HL-60/S4 treated with phorbol 12-myristate 13-acetate at 8.2 ng/mL for 4 days and 3 days (cell line): Measurements from ENCODE around the gene SPTB.

ENCODE experiments used
- in situ Hi-C: fragments of 300-500 bp; cut with MboI; formaldehyde crosslinking; loops from 2 replicates; pipeline ENCODE4 v1.15.0; 2022; ENCODE audit warnings: low sequenced_read_pairs

The SPTB gene

GRCh38 chr14:64889352-64889751 lies 9.6 kb upstream of the SPTB start:
- in situ Hi-C loops: no loop called here

GRCh38 chr14:64885559-64885958 lies 5.9 kb upstream of the SPTB start:
- in situ Hi-C loops: no loop called here

GRCh38 chr14:64880221-64881121 lies 764 bp upstream of the SPTB start:
- in situ Hi-C loops: no loop called here

DNA sequence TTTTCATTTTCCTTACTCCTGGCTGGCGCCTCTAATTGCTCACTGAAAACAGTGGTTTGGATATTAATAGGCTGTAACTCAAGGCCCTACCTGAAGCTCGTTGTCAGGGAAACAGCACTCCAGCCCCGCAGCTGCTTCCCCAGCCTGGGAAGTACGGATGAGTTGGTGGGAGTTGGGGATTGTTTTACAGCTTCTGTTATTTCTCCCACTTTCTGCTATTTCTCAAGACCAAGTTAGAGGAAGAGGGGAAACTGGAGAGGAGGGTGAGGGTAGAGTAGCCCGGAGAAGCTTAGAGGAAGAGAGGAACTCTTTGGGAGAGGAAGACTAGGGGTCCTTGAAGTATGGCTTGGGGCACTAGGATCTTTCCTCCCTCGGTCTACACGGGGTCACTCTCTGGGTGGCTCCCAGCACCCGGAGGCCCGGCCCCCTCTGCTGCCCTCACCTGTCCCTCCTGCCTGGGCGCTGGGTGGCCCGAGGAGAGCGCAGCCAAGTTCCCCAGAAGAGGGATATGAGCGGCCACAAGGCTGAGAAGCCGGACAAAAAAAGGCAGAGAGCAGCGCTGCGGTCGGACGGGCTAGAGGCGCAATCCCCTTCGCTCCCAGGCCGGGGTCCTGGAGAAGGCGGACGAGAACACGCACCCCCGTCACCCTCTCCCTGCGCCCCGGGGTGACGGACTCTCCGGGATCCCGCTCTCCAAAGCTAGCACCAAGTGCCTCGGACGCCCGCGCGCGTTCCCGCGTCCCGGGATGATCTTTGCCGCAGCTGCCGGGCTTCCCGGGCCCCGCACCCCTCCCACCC lies 671 bp downstream of the SPTB start:
- in situ Hi-C loops: no loop called here

DNA sequence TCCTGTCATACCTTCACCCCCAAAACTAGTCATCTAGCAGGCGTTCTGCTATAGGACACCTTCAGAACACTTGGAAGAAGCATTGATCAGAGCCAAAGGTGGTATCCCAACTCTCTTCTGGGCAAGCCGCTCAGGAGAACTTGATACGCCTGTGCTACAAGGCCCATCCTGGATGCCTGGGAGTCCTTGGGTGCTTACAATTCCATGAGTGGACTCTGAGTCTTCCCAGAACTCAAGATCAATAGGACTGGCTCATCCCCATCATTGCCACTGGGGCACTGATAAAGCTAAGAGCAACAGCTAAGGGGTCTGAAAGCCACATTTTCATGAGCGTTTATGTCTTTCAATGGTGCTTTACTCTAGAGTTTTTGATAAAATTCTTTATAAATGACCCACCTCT lies 1.9 kb downstream of the SPTB start:
- in situ Hi-C loops: no loop called here

DNA sequence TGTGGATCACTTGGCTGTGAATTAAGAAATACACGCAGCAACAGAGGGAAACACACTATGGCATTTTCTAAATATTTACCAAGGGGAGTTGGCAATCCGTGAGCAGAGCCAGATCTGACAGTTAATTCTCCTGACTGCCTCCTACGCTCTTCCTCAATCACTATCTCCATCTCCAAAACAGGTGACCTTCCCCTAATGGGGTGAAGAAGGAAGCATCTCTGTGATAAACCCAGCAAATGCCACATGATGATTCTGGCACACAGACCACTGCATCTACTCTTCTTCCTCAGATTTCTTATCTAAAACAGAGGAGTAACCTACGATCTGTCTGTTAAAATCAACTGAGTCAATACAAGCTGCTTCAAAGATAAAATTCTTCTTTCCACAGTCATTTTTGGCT lies 4.4 kb downstream of the SPTB start:
- in situ Hi-C loops: no loop called here

- in situ Hi-C loops: no loop called here
These were observed 6.0 kb downstream of the SPTB start for GRCh38 chr14:64873506-64874219.

DNA sequence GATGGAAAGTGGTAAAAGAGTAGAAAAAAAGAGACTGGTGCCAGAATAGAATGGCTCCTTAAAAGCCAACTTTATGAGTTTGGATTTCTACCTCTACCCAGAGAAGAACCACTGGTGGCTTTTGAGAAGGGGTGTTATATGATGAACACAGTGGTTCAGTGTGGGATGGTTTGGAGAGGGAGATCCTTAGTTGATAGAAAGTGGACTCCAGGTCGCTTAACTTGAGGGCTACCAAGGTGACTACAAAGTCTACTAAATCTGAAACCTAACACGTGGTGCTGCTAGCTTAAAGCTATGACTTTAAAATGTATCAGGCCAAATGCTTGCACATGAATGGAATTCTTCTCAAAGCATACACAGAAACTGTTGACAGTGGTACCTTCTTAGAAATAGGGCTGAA lies 8.4 kb downstream of the SPTB start:
- in situ Hi-C loops: no loop called here

DNA sequence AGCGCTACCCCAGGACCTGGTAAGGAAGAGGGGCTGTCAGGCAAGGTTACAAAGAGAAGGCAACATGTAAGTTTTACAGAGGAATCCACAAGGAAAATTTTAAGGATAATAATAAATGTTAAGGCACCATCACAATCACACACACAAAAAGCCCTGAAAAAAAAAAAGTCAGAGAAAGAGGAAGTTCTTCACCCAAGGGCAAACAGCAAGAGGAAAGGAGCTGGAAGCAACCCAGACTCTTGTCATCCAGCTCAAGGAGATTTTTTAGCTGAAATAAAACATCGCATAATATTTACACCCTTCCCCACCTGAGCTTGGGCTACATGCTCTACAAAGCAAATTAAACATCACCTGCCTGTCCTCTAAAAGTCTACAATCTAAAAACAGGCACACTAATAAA lies 9.5 kb downstream of the SPTB start:
- in situ Hi-C loops: no loop called here

GRCh38 chr14:64868841-64869240 lies 10.9 kb downstream of the SPTB start:
- in situ Hi-C loops: no loop called here

DNA sequence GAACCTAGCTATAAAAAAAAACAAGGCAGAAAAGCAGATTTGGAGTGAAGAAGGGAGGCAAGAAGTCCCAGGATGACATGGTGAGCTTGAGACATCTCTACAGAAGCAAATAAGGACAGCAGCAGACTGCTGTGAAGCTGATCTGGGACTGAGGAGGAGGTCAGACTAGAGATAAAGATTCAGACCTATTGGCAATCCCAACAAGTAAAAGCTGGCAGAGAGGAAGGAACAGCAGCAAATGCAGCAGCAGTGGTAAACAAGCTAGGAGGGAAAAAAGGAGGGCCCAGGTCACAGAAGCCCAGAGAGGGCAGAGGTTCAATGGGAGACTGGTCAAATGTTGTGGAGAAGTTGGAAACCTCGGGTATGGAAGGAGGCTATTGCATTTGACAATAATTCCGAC lies 11.3 kb downstream of the SPTB start:
- in situ Hi-C loops: no loop called here

DNA sequence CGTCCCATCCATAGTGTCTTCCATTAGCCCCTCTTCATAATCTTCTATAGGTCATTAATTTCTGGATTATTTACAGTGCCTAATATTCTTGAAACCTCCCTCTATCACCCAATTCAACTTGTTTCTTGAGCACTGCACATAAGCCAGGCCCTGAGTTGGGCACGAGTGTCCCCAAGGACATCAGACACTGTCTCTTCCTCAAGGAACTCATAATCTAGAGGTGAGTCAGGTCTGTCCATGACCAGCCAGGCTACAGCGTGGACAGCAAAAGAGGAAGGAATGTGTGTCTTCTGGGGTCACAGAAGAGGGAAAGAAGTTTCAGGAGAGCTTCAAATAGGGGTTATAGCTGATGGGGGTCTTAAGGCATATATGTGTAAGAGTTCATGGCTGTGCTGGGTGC lies 12.5 kb downstream of the SPTB start:
- in situ Hi-C loops: no loop called here

- in situ Hi-C loops: no loop called here
These were observed 13.7 kb downstream of the SPTB start for GRCh38 chr14:64865992-64866391.

DNA sequence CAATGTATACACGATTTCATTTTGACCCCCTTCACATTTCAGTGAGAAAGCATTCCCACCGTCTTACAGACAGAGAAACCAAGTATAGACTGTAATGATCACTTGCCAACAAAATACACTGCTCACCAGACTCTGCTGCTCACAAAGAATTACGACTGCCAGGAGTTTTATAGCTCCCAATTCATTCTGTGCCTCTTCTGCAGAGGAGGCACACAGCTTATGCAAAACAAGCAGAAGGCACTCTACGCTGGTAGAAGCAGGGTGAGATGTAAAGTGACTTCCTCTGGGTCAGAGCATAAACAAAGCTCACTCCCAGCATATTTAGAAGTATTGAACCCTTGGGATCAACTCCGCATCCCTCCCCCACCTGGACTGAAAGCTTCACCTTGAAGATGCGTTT lies 14.6 kb downstream of the SPTB start:
- in situ Hi-C loops: no loop called here

- in situ Hi-C loops: no loop called here
These were observed 15.4 kb downstream of the SPTB start for GRCh38 chr14:64864258-64864657.

DNA sequence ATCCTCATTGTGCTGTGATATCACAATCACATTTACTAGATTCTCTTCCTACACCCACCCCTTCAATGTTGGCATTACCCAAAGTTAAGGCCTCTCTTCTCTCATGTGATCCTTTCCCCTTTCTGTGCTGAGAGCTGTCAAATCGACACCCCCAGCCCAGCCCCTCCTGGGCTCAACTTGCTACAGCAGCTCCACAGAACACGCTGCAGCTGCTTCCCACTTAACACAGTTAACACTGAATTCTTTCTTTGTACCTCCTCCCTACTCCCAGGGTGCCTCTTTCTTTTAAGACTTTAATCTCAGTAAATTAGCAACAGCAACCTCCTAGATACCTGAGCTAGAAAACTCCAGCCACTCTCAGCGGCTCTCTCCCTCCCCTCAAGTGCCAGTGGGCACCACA lies 17.8 kb downstream of the SPTB start:
- in situ Hi-C loops: no loop called here

- in situ Hi-C loops: no loop called here
These were observed 19.7 kb downstream of the SPTB start for GRCh38 chr14:64860039-64860438.

DNA sequence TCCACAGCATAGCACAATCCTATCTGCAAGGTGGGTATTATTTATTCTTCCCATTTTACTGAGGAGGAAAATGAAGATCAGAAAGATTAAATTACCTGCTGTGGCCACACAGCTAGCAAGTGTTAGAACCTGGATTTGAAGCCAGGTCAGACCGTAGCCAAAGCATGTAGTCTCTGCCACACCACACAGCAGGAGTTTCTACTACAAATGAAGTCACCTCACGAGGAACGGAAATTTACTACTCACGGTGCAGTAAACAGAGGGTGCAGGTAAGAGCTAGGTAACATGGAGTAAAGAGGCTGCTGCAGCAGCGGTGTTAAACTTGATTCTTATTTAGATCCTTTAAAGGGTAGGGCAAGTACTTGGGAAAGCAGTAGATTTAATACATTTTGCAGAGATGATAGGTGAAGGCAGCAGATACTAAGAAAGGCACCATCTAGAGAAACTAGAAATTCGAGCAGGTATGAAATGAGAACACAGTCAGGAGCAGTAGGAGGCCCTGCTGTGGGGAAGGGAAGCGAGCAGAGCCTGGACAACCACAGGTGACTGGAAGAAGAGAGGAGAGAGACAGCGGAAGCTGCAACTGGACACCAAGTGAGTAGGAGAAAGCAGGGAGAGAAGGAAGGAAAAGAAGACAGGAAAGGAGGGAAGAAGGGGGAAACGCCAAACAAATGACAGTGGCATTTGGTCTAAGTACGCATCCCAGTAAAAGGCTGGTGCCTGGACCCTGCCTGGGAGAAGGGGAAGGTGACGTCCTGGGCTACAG lies 21.5 kb downstream of the SPTB start:
- in situ Hi-C loops: no loop called here

DNA sequence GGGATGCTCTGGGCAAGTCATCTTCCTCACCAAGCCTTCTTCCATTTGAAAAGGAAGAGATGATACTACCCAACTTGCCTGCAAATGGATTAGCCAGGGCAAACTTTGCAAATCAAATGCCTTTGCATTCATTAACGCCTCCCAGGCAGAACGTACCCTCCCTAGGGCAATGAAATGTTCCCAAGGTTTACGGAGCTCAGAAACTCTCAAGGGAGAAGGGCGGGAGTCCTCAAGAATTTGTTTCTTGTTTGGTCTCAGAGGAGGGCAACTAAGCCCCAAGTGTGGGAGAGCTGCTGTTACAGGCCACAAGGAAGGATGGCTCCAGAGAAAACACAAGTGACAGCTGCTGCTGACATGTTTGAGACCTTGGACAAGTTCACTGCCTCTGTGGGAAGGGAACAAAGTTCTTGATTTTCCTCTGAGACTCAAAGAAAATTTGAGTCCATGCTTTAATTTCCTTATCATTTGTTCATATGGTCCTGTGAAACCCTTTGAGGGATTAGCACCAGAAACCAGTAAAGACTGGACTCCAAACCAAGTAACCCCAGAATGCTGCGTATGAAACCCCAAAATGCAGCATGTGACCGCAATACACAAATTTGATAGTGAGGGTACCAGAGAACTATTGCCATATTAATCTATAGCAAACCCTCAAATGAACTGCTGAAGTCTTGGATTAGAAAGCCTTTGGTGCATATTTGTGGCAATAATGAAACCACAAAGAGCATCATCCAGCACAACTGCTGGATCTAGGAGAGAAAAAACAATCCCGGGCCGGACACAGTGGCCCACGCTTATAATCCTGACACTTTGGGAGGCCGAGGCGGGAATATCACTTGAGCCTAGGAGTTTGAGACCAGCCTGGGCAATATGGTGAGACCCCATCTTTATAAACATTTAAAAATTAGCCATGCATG lies 22.9 kb downstream of the SPTB start:
- in situ Hi-C loops: no loop called here
